MCF 10A (cell line): ENCODE results near the gene COL28A1. TPM values are rescaled to one million over a fixed set of nuclear protein-coding genes. Genes with fewer than 3 reads are reported as not detected.

Experiments used
- BruUV-seq: library from RNA; stranded (reverse); fragments of 400-500 nt; replicated peaks from 2 replicates; lab custom pipeline; 2021; lab: Mats Ljungman, UMichigan
- CTCF ChIA-PET: fragments of 300-600 bp; sonication (Branson Sonifier 250); formaldehyde crosslinking; extraction: SDS; loops from one replicate; lab custom pipeline; 2021; ENCODE audit warnings: antibody characterized with exemption, inconsistent platforms; lab: Yijun Ruan, JAX
- POLR2A ChIA-PET: fragments of 300-600, 350-650 bp; sonication (Branson Sonifier 250); formaldehyde crosslinking; extraction: SDS; loops from one replicate; lab custom pipeline; 2020; ENCODE audit warnings: antibody characterized with exemption, inconsistent platforms; lab: Yijun Ruan, JAX
- DNase-seq: peaks from one replicate; pipeline ENCODE4 v3.0.0-alpha.2; 2018; ENCODE audit not compliant: unreplicated experiment
- H3K27ac Mint-ChIP-seq: one replicate; pipeline ENCODE4 v1.8.0; 2022; ENCODE audit warnings: mild to moderate bottlenecking, low read depth, mixed read lengths; ENCODE audit not compliant: unreplicated experiment
- H3K27me3 Mint-ChIP-seq: one replicate; pipeline ENCODE4 v1.8.0; 2022; ENCODE audit warnings: mixed read lengths; ENCODE audit not compliant: insufficient read depth, unreplicated experiment
- H3K36me3 Mint-ChIP-seq: one replicate; pipeline ENCODE4 v1.8.0; 2022; ENCODE audit warnings: mild to moderate bottlenecking, moderate library complexity, mixed read lengths; ENCODE audit not compliant: insufficient read depth, unreplicated experiment
- H3K4me1 Mint-ChIP-seq: one replicate; pipeline ENCODE4 v1.8.0; 2022; ENCODE audit warnings: mixed read lengths; ENCODE audit not compliant: insufficient read depth, unreplicated experiment
- H3K4me3 Mint-ChIP-seq: one replicate; pipeline ENCODE4 v1.8.0; 2022; ENCODE audit warnings: mild to moderate bottlenecking, moderate library complexity, mixed read lengths; ENCODE audit not compliant: unreplicated experiment
- H3K9me3 Mint-ChIP-seq: one replicate; pipeline ENCODE4 v1.8.0; 2022; ENCODE audit warnings: mixed read lengths; ENCODE audit not compliant: unreplicated experiment
- CTCF ChIP-seq: fragments of 200-600 bp; IDR thresholded peaks from one replicate; pipeline ENCODE4 v1.8.0; 2022; ENCODE audit warnings: antibody characterized with exemption, mild to moderate bottlenecking; ENCODE audit not compliant: unreplicated experiment
- intact Hi-C: fragments of 100-400 bp; cut with micrococcal nuclease; formaldehyde crosslinking; loops from 2 replicates; pipeline ENCODE4 v1.14.1; 2022
- total RNA-seq: library from RNA; stranded (reverse); gene quantifications from 2 replicates; pipeline ENCODE4 v1.2.3, GENCODE V29; 2022

Gene COL28A1
- total RNA-seq, 1 experiment from 2014 or later: 0.96 TPM

DNA sequence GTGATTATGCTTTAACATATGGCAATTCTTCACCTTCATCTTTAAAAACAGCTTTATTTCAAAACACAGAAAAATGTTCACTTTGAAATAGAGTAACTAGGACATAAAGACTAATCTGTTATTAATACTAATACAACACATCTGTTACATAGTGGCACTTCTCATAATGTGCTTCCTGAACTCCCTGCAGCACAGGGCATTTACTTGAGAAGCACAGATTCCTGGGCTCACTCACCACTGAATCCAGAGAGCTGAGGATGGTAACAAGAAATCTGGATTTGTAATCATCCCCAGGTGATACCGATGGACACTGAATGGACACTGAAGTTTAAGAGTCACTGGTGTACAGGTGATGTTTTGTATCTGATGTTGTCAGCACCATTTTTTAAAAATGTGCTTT lies 96.1 kb downstream of the COL28A1 start:
- CTCF ChIA-PET: interaction anchor here (0.6 to 2.0 kb wide), 7 partner anchors 11 to 332 kb away, joined by 3 to 15 read pairs (median 4); partner anchors contain the start of gene COL28A1
- Mint-ChIP-seq H3K9me3 (peaks cover 8% of the 10 kb centered on the region), H3K36me3 (peaks cover 5% of the 10 kb centered on the region), H3K27me3 (no peaks in the 10 kb centered on the region), H3K4me1 (peaks cover 13% of the 10 kb centered on the region), H3K27ac (peak overlapping the region; percentile 88), H3K4me3 (no peak overlapping the region)
- no TSS peak for BruUV-seq
- intact Hi-C loops: loop anchor here (1.0 to 5.0 kb wide), 2 partner anchors 53 to 257 kb away; partner anchors contain the start of gene C1GALT1
- no peak for DNase-seq
- TF ChIP-seq CTCF: no peak
- POLR2A ChIA-PET: interaction anchor here (0.6 to 6.1 kb wide), 19 partner anchors 8 to 340 kb away, joined by 3 to 76 read pairs (median 5); partner anchors contain the start of genes COL28A1 and UMAD1

GRCh38 chr7:7438851-7439250 lies 96.8 kb downstream of the COL28A1 start:
- POLR2A ChIA-PET: interaction anchor here (0.5 to 6.1 kb wide), 24 partner anchors 8 to 339 kb away, joined by 3 to 76 read pairs (median 4); partner anchors contain the start of genes COL28A1 and UMAD1
- TF ChIP-seq CTCF: no peak
- H3K4me3 Mint-ChIP-seq: peak overlapping the region; percentile 36
- peaks cover 5% of the 10 kb centered on the region for H3K36me3 Mint-ChIP-seq
- intact Hi-C loops: loop anchor here (1.0 to 5.0 kb wide), 2 partner anchors 53 to 257 kb away; partner anchors contain the start of gene C1GALT1
- H3K9me3 Mint-ChIP-seq: peaks cover 7% of the 10 kb centered on the region
- H3K4me1 Mint-ChIP-seq: peaks cover 13% of the 10 kb centered on the region
- CTCF ChIA-PET: interaction anchor here (0.6 to 2.2 kb wide), 16 partner anchors 8 to 336 kb away, joined by 3 to 15 read pairs (median 3); partner anchors contain the start of gene COL28A1
- BruUV-seq: no TSS peak
- DNase-seq: peak; percentile 95
- no peaks in the 10 kb centered on the region for H3K27me3 Mint-ChIP-seq
- peak overlapping the region; percentile 88 for H3K27ac Mint-ChIP-seq

- Mint-ChIP-seq H3K9me3 (no peaks in the 10 kb centered on the region), H3K4me1 (peaks cover 18% of the 10 kb centered on the region), H3K27ac (no peak overlapping the region), H3K4me3 (no peak overlapping the region), H3K36me3 (peaks cover 5% of the 10 kb centered on the region), H3K27me3 (no peaks in the 10 kb centered on the region)
- POLR2A ChIA-PET: interaction anchor here (0.7 to 6.1 kb wide), 4 partner anchors 9 to 54 kb away, joined by 3 to 76 read pairs (median 24); no protein-coding TSS in a partner anchor
- no TSS peak for BruUV-seq
- CTCF ChIA-PET: interaction anchor here (1.2 to 4.1 kb wide), 3 partner anchors 12 to 105 kb away, joined by 4 to 26 read pairs (median 6); no protein-coding TSS in a partner anchor
- no peak for TF ChIP-seq CTCF
- intact Hi-C loops: loop anchor here (5.0 kb wide), 1 partner anchor 254 kb away; the partner anchor contains the start of gene C1GALT1
- DNase-seq: no peak
These were observed 99.7 kb downstream of the COL28A1 start for GRCh38 chr7:7435978-7436377.

GRCh38 chr7:7434329-7434728 lies 101.3 kb downstream of the COL28A1 start:
- no peak for TF ChIP-seq CTCF
- Mint-ChIP-seq H3K9me3 (no peaks in the 10 kb centered on the region), H3K36me3 (peaks cover 5% of the 10 kb centered on the region), H3K4me3 (no peak overlapping the region), H3K27ac (no peak overlapping the region), H3K4me1 (peaks cover 15% of the 10 kb centered on the region), H3K27me3 (no peaks in the 10 kb centered on the region)
- intact Hi-C loops: no loop called here
- no peak for DNase-seq
- CTCF ChIA-PET: interaction anchor here (0.9 to 4.1 kb wide), 2 partner anchors 10 to 330 kb away, joined by 4 to 26 read pairs; no protein-coding TSS in a partner anchor
- POLR2A ChIA-PET: interaction anchor here (2.3 to 6.1 kb wide), 3 partner anchors 10 to 56 kb away, joined by 8 to 76 read pairs (median 43); no protein-coding TSS in a partner anchor
- no TSS peak for BruUV-seq
